ENCODE data around the gene NID2.

DNA sequence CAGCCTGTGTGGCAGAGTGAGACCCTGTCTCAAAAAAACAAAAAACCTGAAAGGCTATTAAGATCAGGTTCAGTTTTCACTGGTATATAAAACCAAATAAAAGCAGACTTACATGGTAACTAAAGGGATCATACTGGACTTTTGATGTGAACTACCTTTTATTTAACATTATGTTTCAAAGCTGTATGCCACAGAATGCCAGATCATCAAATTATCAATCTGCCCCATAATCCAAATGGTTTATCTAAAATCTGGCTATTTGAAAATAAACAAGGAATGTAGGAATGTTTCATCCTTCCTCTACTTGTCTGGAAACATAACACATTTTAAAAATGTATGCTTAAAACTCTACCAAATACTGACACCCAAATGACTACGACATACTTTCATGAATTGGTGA lies 14.2 kb downstream of the NID2 start:
- TF ChIP-seq CTCF (IDR thresholded peaks at IDR 0.05) (no peak), EZH2 (IDR thresholded peaks at IDR 0.05; ENCODE audit: borderline replicate concordance, insufficient read depth, low read depth, low read length, poor library complexity, severe bottlenecking) (no peak)

Data from B cell (primary cell).